DND-41 (cell line): Measurements from ENCODE around the gene USE1.

Experiments used
- EZH2 ChIP-seq: IDR thresholded peaks from 3 replicates; pipeline ENCODE4 v1.6.1; 2012; ENCODE audit warnings: borderline replicate concordance, low read depth, mild to moderate bottlenecking, moderate library complexity, low read length, inconsistent platforms; ENCODE audit not compliant: severe bottlenecking
- TF ChIP-seq, protein P1 (sequence below): IDR thresholded peaks from 2 replicates; pipeline ENCODE4 v1.5.1; 2012; ENCODE audit warnings: borderline replicate concordance, low read length, moderate library complexity, mild to moderate bottlenecking; ENCODE audit not compliant: poor library complexity, severe bottlenecking; ENCODE audit errors: extremely low read depth

- TF ChIP-seq, protein P1, sequence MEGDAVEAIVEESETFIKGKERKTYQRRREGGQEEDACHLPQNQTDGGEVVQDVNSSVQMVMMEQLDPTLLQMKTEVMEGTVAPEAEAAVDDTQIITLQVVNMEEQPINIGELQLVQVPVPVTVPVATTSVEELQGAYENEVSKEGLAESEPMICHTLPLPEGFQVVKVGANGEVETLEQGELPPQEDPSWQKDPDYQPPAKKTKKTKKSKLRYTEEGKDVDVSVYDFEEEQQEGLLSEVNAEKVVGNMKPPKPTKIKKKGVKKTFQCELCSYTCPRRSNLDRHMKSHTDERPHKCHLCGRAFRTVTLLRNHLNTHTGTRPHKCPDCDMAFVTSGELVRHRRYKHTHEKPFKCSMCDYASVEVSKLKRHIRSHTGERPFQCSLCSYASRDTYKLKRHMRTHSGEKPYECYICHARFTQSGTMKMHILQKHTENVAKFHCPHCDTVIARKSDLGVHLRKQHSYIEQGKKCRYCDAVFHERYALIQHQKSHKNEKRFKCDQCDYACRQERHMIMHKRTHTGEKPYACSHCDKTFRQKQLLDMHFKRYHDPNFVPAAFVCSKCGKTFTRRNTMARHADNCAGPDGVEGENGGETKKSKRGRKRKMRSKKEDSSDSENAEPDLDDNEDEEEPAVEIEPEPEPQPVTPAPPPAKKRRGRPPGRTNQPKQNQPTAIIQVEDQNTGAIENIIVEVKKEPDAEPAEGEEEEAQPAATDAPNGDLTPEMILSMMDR, result no peak
- TF ChIP-seq EZH2, result no peak
These were observed 14.6 kb upstream of the USE1 start for GRCh38 chr19:17200408-17201079.
